ENCODE results near the gene TRIM2. TPM values are rescaled to one million over a fixed set of nuclear protein-coding genes. Genes with fewer than 3 reads are reported as not detected.

Gene TRIM2
- total RNA-seq, 6 donors from 2014 or later = 17.6 to 45.1 (median 30.2) TPM

DNA sequence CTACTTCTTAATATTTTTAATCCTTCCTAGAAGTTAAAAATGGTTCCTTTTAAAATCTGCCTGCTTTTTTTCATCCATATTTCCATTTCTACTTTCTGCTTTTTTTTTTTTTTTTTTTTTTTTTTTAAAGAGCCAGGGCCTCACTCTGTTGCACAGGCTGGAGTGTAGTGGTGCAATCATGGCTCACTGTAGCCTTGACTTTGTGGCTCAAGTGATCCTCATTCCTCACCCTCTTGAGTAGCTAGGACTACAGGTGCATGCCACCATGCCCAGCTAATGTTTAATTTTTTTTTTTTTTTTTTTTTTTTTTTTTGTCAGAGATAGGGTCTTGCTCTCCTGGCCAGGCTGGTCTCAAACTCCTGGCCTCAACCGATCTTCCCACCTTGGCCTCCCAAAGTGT lies 179.9 kb downstream of the TRIM2 start:
- peak in 1 of 2 donors; percentile 51 for DNase-seq
- Histone ChIP-seq H3K36me3 (no peaks in the 10 kb centered on the region), H3K4me3 (no peak overlapping the region), H3K4me1 (no peaks in the 10 kb centered on the region), H3K9me3 (no peaks in the 10 kb centered on the region), H3K27me3 (no peaks in the 10 kb centered on the region), H3K27ac (no peak overlapping the region)
- WGBS, 2 donors = 89 to 100% methylated on average over 1 of the region's 1 CpG
- TF ChIP-seq EP300 (IDR thresholded peaks at IDR 0.05) (no peak), POLR2A (IDR thresholded peaks at IDR 0.05) (no peak)
- ATAC-seq (ENCODE audit: low FRiP score in 2 of 2) = no peak

DNA sequence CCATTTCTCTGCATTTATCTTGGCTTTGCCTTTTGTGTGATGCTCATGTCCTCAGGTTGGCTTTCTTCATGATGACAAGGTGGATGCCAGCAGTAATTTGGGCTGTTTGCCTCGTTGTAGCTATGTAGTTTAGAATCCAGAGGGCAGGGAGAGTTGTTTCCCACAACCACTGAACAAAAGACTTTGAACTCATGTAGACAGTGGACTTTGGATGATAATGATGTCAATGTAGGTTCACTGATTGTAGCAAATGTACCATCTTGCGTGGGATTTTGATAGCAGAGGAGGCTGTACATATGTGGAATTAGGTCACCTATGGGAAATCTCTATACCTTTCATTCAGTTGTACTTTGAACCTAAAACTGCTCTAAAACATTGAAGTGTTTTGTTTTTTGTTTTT lies 181.5 kb downstream of the TRIM2 start:
- no peaks in the 10 kb centered on the region for H3K36me3 ChIP-seq
- ATAC-seq (ENCODE audit: low FRiP score in 2 of 2) = no peak
- DNase-seq = no peak
- H3K4me3 ChIP-seq = no peak overlapping the region
- no peaks in the 10 kb centered on the region for H3K9me3 ChIP-seq
- 90 to 93% methylated on average over 2 of the region's 2 CpGs for WGBS, 2 donors
- no peaks in the 10 kb centered on the region for H3K27me3 ChIP-seq
- no peaks in the 10 kb centered on the region for H3K4me1 ChIP-seq
- no peak overlapping the region for H3K27ac ChIP-seq
- no peak for TF ChIP-seq POLR2A (IDR thresholded peaks at IDR 0.05)
- TF ChIP-seq EP300 (IDR thresholded peaks at IDR 0.05) = no peak
- no peak for TF ChIP-seq POLR2AphosphoS5 (IDR thresholded peaks at IDR 0.05)
- TF ChIP-seq, protein P1, sequence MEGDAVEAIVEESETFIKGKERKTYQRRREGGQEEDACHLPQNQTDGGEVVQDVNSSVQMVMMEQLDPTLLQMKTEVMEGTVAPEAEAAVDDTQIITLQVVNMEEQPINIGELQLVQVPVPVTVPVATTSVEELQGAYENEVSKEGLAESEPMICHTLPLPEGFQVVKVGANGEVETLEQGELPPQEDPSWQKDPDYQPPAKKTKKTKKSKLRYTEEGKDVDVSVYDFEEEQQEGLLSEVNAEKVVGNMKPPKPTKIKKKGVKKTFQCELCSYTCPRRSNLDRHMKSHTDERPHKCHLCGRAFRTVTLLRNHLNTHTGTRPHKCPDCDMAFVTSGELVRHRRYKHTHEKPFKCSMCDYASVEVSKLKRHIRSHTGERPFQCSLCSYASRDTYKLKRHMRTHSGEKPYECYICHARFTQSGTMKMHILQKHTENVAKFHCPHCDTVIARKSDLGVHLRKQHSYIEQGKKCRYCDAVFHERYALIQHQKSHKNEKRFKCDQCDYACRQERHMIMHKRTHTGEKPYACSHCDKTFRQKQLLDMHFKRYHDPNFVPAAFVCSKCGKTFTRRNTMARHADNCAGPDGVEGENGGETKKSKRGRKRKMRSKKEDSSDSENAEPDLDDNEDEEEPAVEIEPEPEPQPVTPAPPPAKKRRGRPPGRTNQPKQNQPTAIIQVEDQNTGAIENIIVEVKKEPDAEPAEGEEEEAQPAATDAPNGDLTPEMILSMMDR (IDR thresholded peaks at IDR 0.05) = no peak

DNA sequence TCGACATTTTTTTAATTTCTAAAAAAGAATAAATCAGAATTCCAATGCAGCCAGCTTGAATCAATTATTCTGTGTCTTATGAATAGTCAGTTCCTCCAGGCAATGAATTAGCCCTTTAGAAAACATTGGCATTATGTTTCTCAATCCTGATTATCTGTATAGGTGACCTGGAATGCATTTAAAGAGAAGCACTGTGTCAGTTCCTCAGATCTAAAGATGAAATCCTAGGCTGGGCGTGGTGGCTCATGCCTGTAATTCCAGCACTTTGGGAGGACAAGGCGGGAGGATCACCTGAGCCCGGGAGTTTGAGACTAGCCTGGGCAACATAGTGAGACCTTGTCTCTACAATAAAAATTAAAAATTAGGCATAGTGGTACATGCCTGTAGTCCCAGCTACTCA lies 183.7 kb downstream of the TRIM2 start:
- no peaks in the 10 kb centered on the region for H3K4me1 ChIP-seq
- H3K36me3 ChIP-seq = no peaks in the 10 kb centered on the region
- H3K27ac ChIP-seq = no peak overlapping the region
- TF ChIP-seq POLR2AphosphoS5 (IDR thresholded peaks at IDR 0.05) = no peak
- TF ChIP-seq, protein P1 (IDR thresholded peaks at IDR 0.05) = no peak
- H3K9me3 ChIP-seq = no peaks in the 10 kb centered on the region
- no peak overlapping the region for H3K4me3 ChIP-seq
- no peaks in the 10 kb centered on the region for H3K27me3 ChIP-seq
- 96 to 97% methylated on average over 4 of the region's 4 CpGs for WGBS, 2 donors
- DNase-seq (no peak), ATAC-seq (ENCODE audit: low FRiP score in 2 of 2) (no peak)

Small RNA genes within 50 kb of the gene (small RNA-seq; reads per million reads assigned to genes)
- gene RF00019 = 0 reads per million in 4 donors
- 0 reads per million in 4 donors for gene RN7SL419P
- 0 reads per million in 4 donors for gene RNU6-1196P

Other genes starting within 250 kb of the TRIM2 start
- gene MND1, start 140.2 kb downstream of the TRIM2 start, total RNA-seq = 1 to 10 TPM in 4 of 6 donors, not detected in 2; 1.2 to 3.2 (median 1.3) TPM

Measured in upper lobe of left lung (tissue), 6 donors.